Measurements from ENCODE around the gene RAPGEF6.

The RAPGEF6 gene

DNA sequence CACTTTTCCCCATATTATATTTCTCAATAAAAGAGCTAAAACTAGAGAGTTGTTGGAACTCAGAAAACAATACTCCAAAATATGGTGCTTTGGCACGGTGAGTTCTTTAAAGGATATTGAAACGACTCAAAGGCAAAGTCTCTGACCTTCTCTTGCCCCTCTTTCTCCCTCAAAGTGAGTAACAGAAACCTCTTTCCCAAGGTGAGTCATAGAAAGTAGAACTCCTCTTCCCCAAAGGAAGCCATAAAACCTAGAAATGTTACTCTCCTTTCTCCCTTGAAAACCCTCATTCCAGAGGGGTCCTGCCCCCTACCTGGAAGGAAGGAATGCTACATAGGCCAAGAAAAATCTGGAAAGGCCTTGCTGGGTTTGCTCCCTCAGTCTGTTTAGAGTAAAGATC, 47.5 kb downstream of the RAPGEF6 start:
- POLR2A ChIA-PET (ENCODE audit: low non-redundant PET), result interaction anchor here (0.6 kb wide), 1 partner anchor 21 kb away, joined by 4 read pairs; no protein-coding TSS in a partner anchor
- no peak overlapping the region for H3K27ac ChIP-seq
- peak; percentile 16 for DNase-seq (ENCODE audit: low spot score)
- CTCF ChIA-PET, result interaction anchor here (0.6 to 1.0 kb wide), 3 partner anchors 22 to 436 kb away, joined by 3 to 4 read pairs (median 3); no protein-coding TSS in a partner anchor
- TF ChIP-seq, protein P1, sequence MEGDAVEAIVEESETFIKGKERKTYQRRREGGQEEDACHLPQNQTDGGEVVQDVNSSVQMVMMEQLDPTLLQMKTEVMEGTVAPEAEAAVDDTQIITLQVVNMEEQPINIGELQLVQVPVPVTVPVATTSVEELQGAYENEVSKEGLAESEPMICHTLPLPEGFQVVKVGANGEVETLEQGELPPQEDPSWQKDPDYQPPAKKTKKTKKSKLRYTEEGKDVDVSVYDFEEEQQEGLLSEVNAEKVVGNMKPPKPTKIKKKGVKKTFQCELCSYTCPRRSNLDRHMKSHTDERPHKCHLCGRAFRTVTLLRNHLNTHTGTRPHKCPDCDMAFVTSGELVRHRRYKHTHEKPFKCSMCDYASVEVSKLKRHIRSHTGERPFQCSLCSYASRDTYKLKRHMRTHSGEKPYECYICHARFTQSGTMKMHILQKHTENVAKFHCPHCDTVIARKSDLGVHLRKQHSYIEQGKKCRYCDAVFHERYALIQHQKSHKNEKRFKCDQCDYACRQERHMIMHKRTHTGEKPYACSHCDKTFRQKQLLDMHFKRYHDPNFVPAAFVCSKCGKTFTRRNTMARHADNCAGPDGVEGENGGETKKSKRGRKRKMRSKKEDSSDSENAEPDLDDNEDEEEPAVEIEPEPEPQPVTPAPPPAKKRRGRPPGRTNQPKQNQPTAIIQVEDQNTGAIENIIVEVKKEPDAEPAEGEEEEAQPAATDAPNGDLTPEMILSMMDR (conservative IDR thresholded peaks at IDR 0.05; ENCODE audit: low read depth), result no peak

DNA sequence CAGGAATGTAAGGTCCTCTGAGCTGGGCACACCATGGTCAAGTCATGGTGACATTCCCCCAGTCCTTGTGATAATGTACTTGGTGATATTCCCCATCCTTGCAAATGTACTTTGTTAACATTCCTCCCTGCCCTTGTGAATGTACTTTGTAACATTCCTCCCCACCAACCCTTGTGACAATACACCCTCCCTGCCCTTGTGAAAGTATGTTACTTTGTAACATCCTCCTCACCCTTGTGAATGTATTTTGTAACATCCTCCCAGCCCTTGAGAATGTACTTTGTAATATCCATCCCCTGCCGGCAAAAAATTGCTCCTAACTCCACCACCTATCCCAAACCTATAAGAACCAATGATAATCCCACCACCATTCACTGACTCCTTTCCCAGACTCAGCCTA, 53.3 kb downstream of the RAPGEF6 start:
- DNase-seq (ENCODE audit: low spot score), result no peak
- TF ChIP-seq, protein P1 (conservative IDR thresholded peaks at IDR 0.05; ENCODE audit: low read depth), result no peak
- CTCF ChIA-PET, result interaction anchor here (0.6 to 3.4 kb wide), 2 partner anchors 8 to 945 kb away, joined by 3 to 17 read pairs; no protein-coding TSS in a partner anchor
- POLR2A ChIA-PET (ENCODE audit: low non-redundant PET), result no interaction called here
- no peak overlapping the region for H3K27ac ChIP-seq

DNA sequence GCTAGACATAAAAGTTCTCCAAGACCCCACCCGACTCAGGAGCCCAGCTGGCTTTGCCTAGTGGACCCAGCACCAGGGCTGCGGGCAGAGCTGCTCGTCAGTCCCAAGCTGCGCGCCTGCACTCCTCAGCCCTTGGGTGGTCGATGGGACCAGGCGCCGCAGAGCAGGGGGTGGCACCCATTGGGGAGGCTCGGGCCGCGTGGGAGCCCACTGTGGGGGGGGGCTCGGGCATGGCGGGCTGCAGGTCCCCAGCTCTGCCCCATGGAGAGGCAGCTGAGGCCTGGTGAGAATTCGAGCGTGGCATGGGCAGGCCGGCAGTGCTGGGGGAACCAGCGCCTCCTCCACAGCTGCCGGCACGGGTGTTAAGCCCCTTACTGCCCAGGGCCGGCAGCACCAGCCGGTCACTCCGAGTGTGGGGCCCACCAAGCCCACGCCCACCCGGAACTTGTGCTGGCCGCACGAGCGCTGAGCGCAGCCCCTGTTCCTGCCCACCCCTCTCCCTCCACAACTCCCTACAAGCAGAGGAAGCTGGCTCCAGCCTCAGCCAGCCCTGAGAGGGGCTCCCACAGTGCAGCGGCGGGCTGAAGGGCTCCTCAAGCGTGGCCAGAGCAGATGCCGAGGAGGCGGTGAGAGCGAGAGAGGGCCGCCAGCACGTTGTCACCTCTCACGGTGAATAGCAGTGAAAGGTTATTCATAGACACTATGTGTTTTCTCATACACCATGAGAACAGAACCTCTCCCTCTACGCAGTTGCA, 54.9 kb downstream of the RAPGEF6 start:
- POLR2A ChIA-PET (ENCODE audit: low non-redundant PET), result no interaction called here
- TF ChIP-seq, protein P1 (conservative IDR thresholded peaks at IDR 0.05; ENCODE audit: low read depth), result no peak

DNA sequence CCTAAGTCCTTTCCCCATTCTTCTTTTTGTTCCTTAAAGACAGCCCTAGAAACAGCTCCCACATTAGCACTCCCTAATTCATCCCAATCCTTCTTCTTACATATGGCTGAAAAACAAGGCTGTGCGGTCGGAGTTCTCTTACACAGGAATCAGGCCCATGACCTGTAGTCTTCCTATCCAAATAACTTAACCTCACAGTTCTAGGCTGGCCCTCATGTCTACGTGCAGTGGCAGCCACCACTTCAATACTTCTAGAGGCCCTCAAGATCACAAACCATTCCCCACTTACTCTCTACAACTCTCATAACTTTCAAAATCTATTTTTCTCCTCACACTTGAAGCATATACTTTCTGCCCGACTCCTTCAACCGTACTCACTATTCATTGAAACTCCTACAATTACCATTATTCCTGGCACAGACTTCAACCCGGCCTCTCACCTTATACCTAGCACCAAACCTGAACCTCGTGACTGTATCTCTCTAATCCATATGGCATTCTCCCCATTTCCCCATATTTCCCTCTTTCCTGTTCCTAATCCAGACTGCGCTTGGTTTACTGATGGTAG, 59.3 kb downstream of the RAPGEF6 start:
- ChIA-PET POLR2A (ENCODE audit: low non-redundant PET) (no interaction called here), CTCF (interaction anchor here (1.6 kb wide), 1 partner anchor 14 kb away, joined by 4 read pairs; no protein-coding TSS in a partner anchor)
- TF ChIP-seq, protein P1 (conservative IDR thresholded peaks at IDR 0.05; ENCODE audit: low read depth), result no peak
- no peak for DNase-seq (ENCODE audit: low spot score)
- no peak overlapping the region for H3K27ac ChIP-seq

More for the DNA sequence above, 54.9 kb downstream of the RAPGEF6 start:
- CTCF ChIA-PET, result interaction anchor here (3.4 kb wide), 1 partner anchor 10 kb away, joined by 17 read pairs; no protein-coding TSS in a partner anchor
- no peak for DNase-seq (ENCODE audit: low spot score)
- no peak overlapping the region for H3K27ac ChIP-seq

DNA sequence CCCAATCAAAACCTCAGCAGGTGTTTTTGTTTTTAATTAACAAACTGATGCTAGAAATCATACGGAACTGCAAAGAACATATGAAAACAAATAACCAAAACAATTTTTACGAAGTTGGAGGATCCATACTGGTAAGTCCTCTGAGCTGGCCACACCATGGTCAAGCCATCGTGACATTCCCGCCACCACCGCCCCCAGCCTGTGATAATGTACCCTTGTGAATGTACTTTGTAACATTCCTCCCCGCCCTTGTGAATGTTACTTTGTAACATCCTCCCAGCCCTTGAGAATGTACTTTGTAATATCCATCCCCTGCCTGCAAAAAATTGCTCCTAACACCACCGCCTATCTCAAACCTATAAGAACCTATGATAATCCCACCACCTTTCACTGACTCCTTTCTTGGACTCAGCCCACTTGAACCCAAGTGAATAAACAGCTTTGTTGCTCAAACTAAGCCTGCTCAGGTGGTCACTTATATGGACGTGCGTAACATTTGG, 63.3 kb downstream of the RAPGEF6 start:
- POLR2A ChIA-PET (ENCODE audit: low non-redundant PET), result no interaction called here
- no peak overlapping the region for H3K27ac ChIP-seq
- TF ChIP-seq, protein P1 (conservative IDR thresholded peaks at IDR 0.05; ENCODE audit: low read depth), result no peak
- CTCF ChIA-PET, result interaction anchor here (1.3 kb wide), 1 partner anchor 18 kb away, joined by 3 read pairs; no protein-coding TSS in a partner anchor
- no peak for DNase-seq (ENCODE audit: low spot score)

DNA sequence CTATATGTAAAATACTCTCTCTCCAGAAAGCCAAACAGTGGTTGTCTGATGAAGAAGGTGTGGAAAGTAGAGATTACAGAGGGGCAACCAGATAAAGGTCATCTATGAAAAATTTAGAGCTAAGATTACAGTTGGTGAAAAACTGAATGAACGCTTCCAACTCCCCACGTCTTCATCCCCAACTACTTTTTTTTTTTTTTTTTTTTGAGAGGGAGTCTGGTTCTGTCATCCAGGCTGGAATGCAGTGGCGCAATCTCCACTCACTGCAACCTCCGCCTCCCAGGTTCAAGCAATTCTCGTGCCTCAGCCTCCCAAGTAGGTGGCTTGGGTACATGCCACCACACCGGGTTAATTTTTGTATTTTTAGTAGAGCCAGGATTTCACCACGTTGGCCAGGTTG, 64.3 kb downstream of the RAPGEF6 start:
- CTCF ChIA-PET, result interaction anchor here (1.6 kb wide), 1 partner anchor 39 kb away, joined by 4 read pairs; no protein-coding TSS in a partner anchor
- TF ChIP-seq, protein P1 (conservative IDR thresholded peaks at IDR 0.05; ENCODE audit: low read depth), result no peak
- DNase-seq (ENCODE audit: low spot score), result no peak
- POLR2A ChIA-PET (ENCODE audit: low non-redundant PET), result interaction anchor here (0.6 kb wide), 1 partner anchor 25 kb away, joined by 3 read pairs; no protein-coding TSS in a partner anchor
- H3K27ac ChIP-seq, result no peak overlapping the region

Data from RWPE1 (cell line).